Measurements from ENCODE around the gene CD70.
"Not testable (repeated sequence)": the region's sequence is repeated elsewhere in the genome, so short reads cannot be mapped to it uniquely, and the experiment has no call there.

The CD70 gene

DNA sequence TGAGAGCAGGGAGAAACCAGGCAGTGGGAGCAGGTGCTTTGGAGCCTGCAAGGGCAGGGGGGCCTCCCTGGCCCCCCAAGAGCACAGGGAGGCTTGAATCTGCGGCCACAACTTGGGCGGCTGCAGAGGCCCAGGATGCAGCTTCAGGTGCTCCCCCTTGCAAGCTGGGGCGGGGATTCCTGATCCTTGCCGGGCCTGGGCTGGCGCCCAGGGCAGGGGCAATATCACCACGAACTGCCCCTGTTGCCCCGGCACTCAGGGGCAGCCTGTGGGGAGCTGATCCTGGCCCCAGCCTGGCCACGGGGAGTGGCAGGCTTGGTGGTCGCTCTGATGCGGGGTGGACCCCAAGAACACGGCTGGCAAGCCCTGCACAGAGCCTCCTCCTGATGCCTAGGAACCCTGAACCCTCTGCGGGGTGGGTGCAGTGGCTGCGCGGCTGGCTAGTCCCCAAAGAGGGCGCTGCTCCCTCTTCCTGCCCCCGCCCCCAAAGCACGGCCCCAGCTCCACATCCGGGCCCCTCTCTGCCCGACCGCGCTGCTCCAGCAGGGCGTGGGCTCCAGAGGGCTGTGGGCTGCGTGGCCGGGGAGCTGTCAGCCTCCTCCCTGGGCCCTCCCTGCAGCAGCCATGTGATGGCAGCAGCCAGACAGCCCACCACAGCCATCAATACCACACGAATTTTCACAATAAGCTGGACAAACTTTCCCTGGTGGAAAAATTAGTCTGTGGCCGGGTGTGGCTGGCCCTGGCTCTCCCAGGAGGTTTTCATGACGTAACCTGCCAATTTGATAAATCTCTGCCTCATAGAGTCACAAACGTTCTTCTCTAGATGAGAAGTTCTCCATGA is 39.1 kb downstream of the CD70 start:
- no peak overlapping the region for H3K27ac ChIP-seq (replicated peaks)
- DNase-seq (ENCODE audit: low read depth in 1 of 2, low spot score in 1 of 2), result no peak
- TF ChIP-seq REST (IDR thresholded peaks at IDR 0.05; ENCODE audit: insufficient replicate concordance, low read depth) (no peak), GABPA (IDR thresholded peaks at IDR 0.05; ENCODE audit: low read depth) (no peak), CTCF (IDR thresholded peaks at IDR 0.05; ENCODE audit: insufficient read depth, low read length) (no peak), SPI1 (IDR thresholded peaks at IDR 0.05; ENCODE audit: borderline replicate concordance, low read depth) (no peak), POLR2AphosphoS5 (IDR thresholded peaks at IDR 0.05; ENCODE audit: low read depth) (no peak)
- no peaks in the 10 kb centered on the region for H3K27me3 ChIP-seq (ENCODE audit: insufficient read depth, poor library complexity, severe bottlenecking)
- no peak overlapping the region for H3K4me3 ChIP-seq (replicated peaks; ENCODE audit: insufficient read depth, low read length)

DNA sequence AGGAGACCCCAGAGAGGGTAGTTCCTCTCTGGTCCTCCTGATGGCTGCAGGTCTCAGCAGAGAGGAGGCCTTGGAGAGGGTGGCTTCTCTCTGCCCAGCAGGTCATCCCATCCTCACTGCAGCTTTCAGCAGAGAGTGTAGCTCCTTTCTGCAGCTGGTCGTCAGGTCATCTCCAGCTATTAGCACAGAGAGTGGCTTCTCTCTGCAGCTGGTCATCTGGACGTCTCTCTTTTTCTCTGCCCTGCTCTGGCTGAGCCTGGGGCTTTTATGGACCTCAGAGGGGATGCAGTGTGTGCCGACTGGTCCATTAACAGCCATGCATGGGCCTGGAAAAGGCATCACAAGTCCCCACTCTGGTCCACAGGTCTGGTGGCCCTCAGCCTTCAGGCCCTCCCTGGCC is 39.9 kb downstream of the CD70 start:
- no peaks in the 10 kb centered on the region for H3K27me3 ChIP-seq (ENCODE audit: insufficient read depth, poor library complexity, severe bottlenecking)
- DNase-seq (ENCODE audit: low read depth in 1 of 2, low spot score in 1 of 2), result no peak
- H3K27ac ChIP-seq (replicated peaks), result no peak overlapping the region
- H3K4me3 ChIP-seq (replicated peaks; ENCODE audit: insufficient read depth, low read length), result no peak overlapping the region
- TF ChIP-seq REST (IDR thresholded peaks at IDR 0.05; ENCODE audit: insufficient replicate concordance, low read depth) (no peak), GABPA (IDR thresholded peaks at IDR 0.05; ENCODE audit: low read depth) (no peak), POLR2AphosphoS5 (IDR thresholded peaks at IDR 0.05; ENCODE audit: low read depth) (no peak), CTCF (IDR thresholded peaks at IDR 0.05; ENCODE audit: insufficient read depth, low read length) (no peak), SPI1 (IDR thresholded peaks at IDR 0.05; ENCODE audit: borderline replicate concordance, low read depth) (no peak)

- not testable (repeated sequence) for H3K27ac ChIP-seq (replicated peaks); H3K27me3 ChIP-seq (ENCODE audit: insufficient read depth, poor library complexity, severe bottlenecking); DNase-seq (ENCODE audit: low read depth in 1 of 2, low spot score in 1 of 2); H3K4me3 ChIP-seq (replicated peaks; ENCODE audit: insufficient read depth, low read length)
Measured at GRCh38 chr19:6550679-6551078, 40.3 kb downstream of the CD70 start.

- H3K4me3 ChIP-seq (replicated peaks; ENCODE audit: insufficient read depth, low read length), result no peak overlapping the region
- H3K27me3 ChIP-seq (ENCODE audit: insufficient read depth, poor library complexity, severe bottlenecking), result no peaks in the 10 kb centered on the region
- TF ChIP-seq POLR2AphosphoS5 (IDR thresholded peaks at IDR 0.05; ENCODE audit: low read depth), result no peak
- TF ChIP-seq SPI1 (IDR thresholded peaks at IDR 0.05; ENCODE audit: borderline replicate concordance, low read depth), result no peak
- no peak for TF ChIP-seq CTCF (IDR thresholded peaks at IDR 0.05; ENCODE audit: insufficient read depth, low read length)
- no peak for TF ChIP-seq REST (IDR thresholded peaks at IDR 0.05; ENCODE audit: insufficient replicate concordance, low read depth)
- TF ChIP-seq GABPA (IDR thresholded peaks at IDR 0.05; ENCODE audit: low read depth), result no peak
- no peak for DNase-seq (ENCODE audit: low read depth in 1 of 2, low spot score in 1 of 2)
- no peak overlapping the region for H3K27ac ChIP-seq (replicated peaks)
Measured at GRCh38 chr19:6543866-6544347, 47.0 kb downstream of the CD70 start.
